GM12892 (cell line): ENCODE measurements around the gene TYW1B.
"Not testable (repeated sequence)": the region's sequence is repeated elsewhere in the genome, so short reads cannot be mapped to it uniquely, and the experiment has no call there.

Experiments used
- POLR2A ChIP-seq: IDR thresholded peaks from 2 replicates; pipeline ENCODE4 v1.6.1; 2011; ENCODE audit warnings: low read depth, low read length, control low read depth
- POLR2AphosphoS5 ChIP-seq: IDR thresholded peaks from 2 replicates; pipeline ENCODE4 v1.6.1; 2011; ENCODE audit warnings: low read depth, low read length, control low read depth

GRCh38 chr7:72748649-72749048 is 79.4 kb downstream of the TYW1B start:
- not testable (repeated sequence) for TF ChIP-seq POLR2A, POLR2AphosphoS5
